A549 (cell line): ENCODE results near the gene BZW2. TPM values are rescaled to one million over a fixed set of nuclear protein-coding genes. Genes with fewer than 3 reads are reported as not detected.

Experiments used
- ATAC-seq, 2 experiments: fragments of 200-7000 bp in 1 of 2; fragments of >200 bp in 1 of 2; cut with Nextera tagmentation in 1 of 2; cut with Tn5 transposase in 1 of 2; 3 replicates each; pipeline versions ENCODE4 v1.8.0 to v1.9.1; 2018 to 2020; ENCODE audit warnings: mild to moderate bottlenecking in 1 of 2, moderate library complexity in 1 of 2
- CTCF ChIA-PET: fragments of 300-600 bp; sonication (Branson Sonifier 250); formaldehyde crosslinking; extraction: SDS; loops from one replicate; lab custom pipeline; 2021; ENCODE audit warnings: antibody characterized with exemption, inconsistent platforms; lab: Yijun Ruan, JAX
- POLR2A ChIA-PET: fragments of 350-600 bp; formaldehyde crosslinking; extraction: SDS; loops from one replicate; lab custom pipeline; 2021; ENCODE audit warnings: antibody characterized with exemption, inconsistent platforms; lab: Yijun Ruan, JAX
- DNase-seq, 2 experiments: peaks; one replicate each; pipeline versions ENCODE4 v3.0.0 to v3.0.0-alpha.2; 2011 to 2016; ENCODE audit warnings: low read depth in 1 of 2, low spot score in 1 of 2
- FAIRE-seq: peaks from 2 replicates; lab custom pipeline; 2011; peaks lifted over from hg19 to GRCh38; lab: Jason Lieb, UNC
- H3K27ac ChIP-seq, 2 experiments: fragments of >200 bp; sonication (Bioruptor Twin); formaldehyde crosslinking; 3 replicates each; pipeline ENCODE4 v1.5.1; 2016 to 2017
- H3K4me1 ChIP-seq: fragments of >200 bp; sonication (Bioruptor Twin); formaldehyde crosslinking; 3 replicates; pipeline ENCODE4 v1.6.1; 2016
- H3K4me2 ChIP-seq: fragments of >200 bp; sonication (Bioruptor Twin); formaldehyde crosslinking; 3 replicates; pipeline ENCODE4 v1.6.1; 2016
- H3K4me3 ChIP-seq: fragments of >200 bp; sonication (Bioruptor Twin); formaldehyde crosslinking; 3 replicates; pipeline ENCODE4 v1.5.1; 2016
- H3K9me3 ChIP-seq: fragments of >200 bp; sonication (Bioruptor Twin); formaldehyde crosslinking; 3 replicates; pipeline ENCODE4 v1.6.1; 2016
- CEBPB ChIP-seq, 2 experiments: fragments of >200 bp in 1 of 2; sonication (Bioruptor Twin) in 1 of 2; formaldehyde crosslinking in 1 of 2; IDR thresholded peaks; 2 replicates each; pipeline ENCODE4 v1.6.1; 2012 to 2016
- CHD4 ChIP-seq: fragments of 200-600 bp; sonication (generic); IDR thresholded peaks from 2 replicates; pipeline ENCODE4 v1.6.1; 2016; ENCODE audit warnings: antibody characterized with exemption, mild to moderate bottlenecking, borderline replicate concordance
- EP300 ChIP-seq, 2 experiments: fragments of >200 bp; sonication (Bioruptor Twin); formaldehyde crosslinking; IDR thresholded peaks; 2 replicates in 1 of 2; 3 replicates in 1 of 2; pipeline ENCODE4 v1.6.1; 2016 to 2017
- ESRRA ChIP-seq: fragments of 150-350 bp; IDR thresholded peaks from 2 replicates; pipeline ENCODE4 v1.6.1; 2014; ENCODE audit warnings: mild to moderate bottlenecking, low read length, borderline replicate concordance
- FOSL2 ChIP-seq, 2 experiments: fragments of 450-650 bp in 1 of 2; fragments of >200 bp in 1 of 2; sonication (Bioruptor Twin) in 1 of 2; formaldehyde crosslinking; IDR thresholded peaks; 2 replicates each; pipeline versions ENCODE4 v1.5.0 to v1.6.1; 2016 to 2020; ENCODE audit warnings: mild to moderate bottlenecking in 1 of 2, moderate library complexity in 1 of 2
- GATA3 ChIP-seq: IDR thresholded peaks from 2 replicates; pipeline ENCODE4 v1.6.1; 2012; ENCODE audit warnings: borderline replicate concordance
- HDAC2 ChIP-seq: fragments of 200-600 bp; sonication (generic); IDR thresholded peaks from 2 replicates; pipeline ENCODE4 v1.6.1; 2016
- HOXA7 ChIP-seq: fragments of 250-450 bp; sonication (Bioruptor Pico); IDR thresholded peaks from 2 replicates; pipeline ENCODE4 v1.5.0; 2020; ENCODE audit warnings: mild to moderate bottlenecking, moderate library complexity
- HOXB5 ChIP-seq: fragments of 250-450 bp; sonication (Bioruptor Pico); IDR thresholded peaks from 2 replicates; pipeline ENCODE4 v1.5.0; 2020; ENCODE audit warnings: mild to moderate bottlenecking, moderate library complexity
- JUNB ChIP-seq: fragments of >200 bp; sonication (Bioruptor Twin); formaldehyde crosslinking; IDR thresholded peaks from 2 replicates; pipeline ENCODE4 v1.6.1; 2016
- KDM5A ChIP-seq: fragments of 200-600 bp; sonication (generic); IDR thresholded peaks from 2 replicates; pipeline ENCODE4 v1.6.1; 2016; ENCODE audit warnings: antibody characterized with exemption, mild to moderate bottlenecking
- PHF8 ChIP-seq: fragments of 200-600 bp; sonication (generic); IDR thresholded peaks from 2 replicates; pipeline ENCODE4 v1.6.1; 2016; ENCODE audit warnings: low read depth, mild to moderate bottlenecking, antibody characterized with exemption, moderate library complexity, borderline replicate concordance
- POLR2AphosphoS2 ChIP-seq: conservative IDR thresholded peaks from 2 replicates; pipeline ENCODE4 v1.6.1; 2012; ENCODE audit warnings: low read length, improper control_type of control experiment, inconsistent platforms
- RCOR1 ChIP-seq: fragments of 150-350 bp; IDR thresholded peaks from 2 replicates; pipeline ENCODE4 v1.6.1; 2014; ENCODE audit warnings: antibody characterized with exemption, low read length, low read depth
- RFX5 ChIP-seq: fragments of 450-650 bp; IDR thresholded peaks from 2 replicates; pipeline ENCODE4 v1.7.1; 2014; ENCODE audit warnings: antibody characterized with exemption, mild to moderate bottlenecking, moderate library complexity
- SMC3 ChIP-seq: fragments of >200 bp; sonication (Bioruptor Twin); formaldehyde crosslinking; IDR thresholded peaks from 3 replicates; pipeline ENCODE4 v1.6.1; 2018; ENCODE audit warnings: inconsistent platforms
- TFCP2L1 ChIP-seq: fragments of 250-450 bp; sonication (Bioruptor Pico); IDR thresholded peaks from 2 replicates; pipeline ENCODE4 v1.5.0; 2021; ENCODE audit warnings: mild to moderate bottlenecking
- TP53 ChIP-seq: fragments of 250-450 bp; sonication (Bioruptor Pico); IDR thresholded peaks from 2 replicates; pipeline ENCODE4 v1.5.0; 2021; ENCODE audit warnings: mild to moderate bottlenecking, moderate library complexity
- ZFP36 ChIP-seq: fragments of 450-650 bp; IDR thresholded peaks from 2 replicates; pipeline ENCODE4 v1.6.1; 2014; ENCODE audit warnings: borderline replicate concordance; ENCODE audit not compliant: partially characterized antibody
- WGBS: methylation state at CpG from one replicate; pipeline ENCODE4 v1.1.6; 2017; ENCODE audit errors: missing lambda C conversion rate; 5-methylcytosine and 5-hydroxymethylcytosine counted together
- polyA plus RNA-seq, 4 experiments: library from polyadenylated mRNA; depleted of rRNA in 3 of 4; stranded (reverse); fragments of >200 nt; fragmentation: RNase III in 1 of 4; extraction: RNeasy Plus Mini Kit Qiagen cat#74134 plus additional on column Dnase treatment in 1 of 4; gene quantifications; 2 replicates in 3 of 4; 3 replicates in 1 of 4; pipeline ENCODE4 v1.2.3, GENCODE V29; 2011 to 2017
- TF ChIP-seq, protein P1 (sequence below): IDR thresholded peaks from 2 replicates; pipeline ENCODE4 v1.6.1; 2012; ENCODE audit warnings: low read depth, borderline replicate concordance
- TF ChIP-seq, protein P2 (sequence below): fragments of 150-350 bp; IDR thresholded peaks from 2 replicates; pipeline ENCODE4 v1.6.1; 2014; ENCODE audit warnings: low read depth, mild to moderate bottlenecking, low read length
- TF ChIP-seq, protein P3 (sequence below): fragments of >200 bp; sonication (Bioruptor Twin); formaldehyde crosslinking; IDR thresholded peaks from 3 replicates; pipeline ENCODE4 v1.5.1; 2016
- TF ChIP-seq, protein P4 (sequence below): fragments of 250-450 bp; sonication (Bioruptor Pico); IDR thresholded peaks from 2 replicates; pipeline ENCODE4 v1.5.0; 2021; ENCODE audit warnings: mild to moderate bottlenecking, moderate library complexity, borderline replicate concordance
- TF ChIP-seq, protein P5 (sequence below): fragments of 200-600 bp; sonication (generic); IDR thresholded peaks from 2 replicates; pipeline ENCODE4 v1.6.1; 2016; ENCODE audit warnings: antibody characterized with exemption, mild to moderate bottlenecking, moderate library complexity

BZW2 gene
- polyA plus RNA-seq, 2 of the 4 experiments (the other 2 are of a cell fraction) = 72.4 to 101 TPM

DNA sequence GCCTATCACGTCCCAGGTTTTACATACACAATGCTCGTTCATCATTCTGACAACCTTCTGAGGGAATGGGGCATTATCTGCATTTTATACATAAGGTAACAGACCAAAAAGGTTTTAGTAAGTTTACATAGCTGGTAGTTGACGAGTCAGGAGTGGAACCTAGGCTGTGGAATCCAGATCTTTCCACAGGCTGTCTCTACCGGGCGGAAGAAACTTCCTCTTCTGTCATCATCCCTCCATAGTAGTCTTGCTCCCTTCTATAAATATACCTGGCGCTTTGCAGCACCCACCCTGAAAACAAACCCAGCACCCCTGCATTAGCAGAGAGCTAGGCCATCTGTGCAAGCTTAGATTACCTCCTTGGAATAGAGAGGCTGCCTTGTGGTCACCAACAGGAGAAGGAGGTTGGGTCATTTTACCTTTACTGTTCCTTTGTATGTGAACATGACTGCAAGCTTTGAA is 108.9 kb downstream of the BZW2 start:
- ATAC-seq = no peak
- no peak for TF ChIP-seq CEBPB (IDR thresholded peaks at IDR 0.05)
- TF ChIP-seq RCOR1 = no peak
- TF ChIP-seq, protein P1, sequence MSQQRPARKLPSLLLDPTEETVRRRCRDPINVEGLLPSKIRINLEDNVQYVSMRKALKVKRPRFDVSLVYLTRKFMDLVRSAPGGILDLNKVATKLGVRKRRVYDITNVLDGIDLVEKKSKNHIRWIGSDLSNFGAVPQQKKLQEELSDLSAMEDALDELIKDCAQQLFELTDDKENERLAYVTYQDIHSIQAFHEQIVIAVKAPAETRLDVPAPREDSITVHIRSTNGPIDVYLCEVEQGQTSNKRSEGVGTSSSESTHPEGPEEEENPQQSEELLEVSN = no peak
- TF ChIP-seq, protein P2, sequence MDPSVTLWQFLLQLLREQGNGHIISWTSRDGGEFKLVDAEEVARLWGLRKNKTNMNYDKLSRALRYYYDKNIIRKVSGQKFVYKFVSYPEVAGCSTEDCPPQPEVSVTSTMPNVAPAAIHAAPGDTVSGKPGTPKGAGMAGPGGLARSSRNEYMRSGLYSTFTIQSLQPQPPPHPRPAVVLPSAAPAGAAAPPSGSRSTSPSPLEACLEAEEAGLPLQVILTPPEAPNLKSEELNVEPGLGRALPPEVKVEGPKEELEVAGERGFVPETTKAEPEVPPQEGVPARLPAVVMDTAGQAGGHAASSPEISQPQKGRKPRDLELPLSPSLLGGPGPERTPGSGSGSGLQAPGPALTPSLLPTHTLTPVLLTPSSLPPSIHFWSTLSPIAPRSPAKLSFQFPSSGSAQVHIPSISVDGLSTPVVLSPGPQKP = no peak
- TF ChIP-seq GATA3 = no peak
- TF ChIP-seq ZFP36 = no peak
- TF ChIP-seq TFCP2L1 (CRISPR knock-in tag) = no peak
- no peak for TF ChIP-seq EP300 (IDR thresholded peaks at IDR 0.05)
- no peak for TF ChIP-seq SMC3
- TF ChIP-seq FOSL2 (IDR thresholded peaks at IDR 0.05) = no peak
- TF ChIP-seq FOSL2 (CRISPR knock-in tag; IDR thresholded peaks at IDR 0.05) = no peak
- no peak for TF ChIP-seq ESRRA
- TF ChIP-seq RFX5 = no peak
- no peak for TF ChIP-seq TP53 (CRISPR knock-in tag)
- TF ChIP-seq, protein P3, sequence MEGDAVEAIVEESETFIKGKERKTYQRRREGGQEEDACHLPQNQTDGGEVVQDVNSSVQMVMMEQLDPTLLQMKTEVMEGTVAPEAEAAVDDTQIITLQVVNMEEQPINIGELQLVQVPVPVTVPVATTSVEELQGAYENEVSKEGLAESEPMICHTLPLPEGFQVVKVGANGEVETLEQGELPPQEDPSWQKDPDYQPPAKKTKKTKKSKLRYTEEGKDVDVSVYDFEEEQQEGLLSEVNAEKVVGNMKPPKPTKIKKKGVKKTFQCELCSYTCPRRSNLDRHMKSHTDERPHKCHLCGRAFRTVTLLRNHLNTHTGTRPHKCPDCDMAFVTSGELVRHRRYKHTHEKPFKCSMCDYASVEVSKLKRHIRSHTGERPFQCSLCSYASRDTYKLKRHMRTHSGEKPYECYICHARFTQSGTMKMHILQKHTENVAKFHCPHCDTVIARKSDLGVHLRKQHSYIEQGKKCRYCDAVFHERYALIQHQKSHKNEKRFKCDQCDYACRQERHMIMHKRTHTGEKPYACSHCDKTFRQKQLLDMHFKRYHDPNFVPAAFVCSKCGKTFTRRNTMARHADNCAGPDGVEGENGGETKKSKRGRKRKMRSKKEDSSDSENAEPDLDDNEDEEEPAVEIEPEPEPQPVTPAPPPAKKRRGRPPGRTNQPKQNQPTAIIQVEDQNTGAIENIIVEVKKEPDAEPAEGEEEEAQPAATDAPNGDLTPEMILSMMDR = no peak
- no peak for TF ChIP-seq HDAC2
- TF ChIP-seq KDM5A = no peak
- TF ChIP-seq, protein P4, sequence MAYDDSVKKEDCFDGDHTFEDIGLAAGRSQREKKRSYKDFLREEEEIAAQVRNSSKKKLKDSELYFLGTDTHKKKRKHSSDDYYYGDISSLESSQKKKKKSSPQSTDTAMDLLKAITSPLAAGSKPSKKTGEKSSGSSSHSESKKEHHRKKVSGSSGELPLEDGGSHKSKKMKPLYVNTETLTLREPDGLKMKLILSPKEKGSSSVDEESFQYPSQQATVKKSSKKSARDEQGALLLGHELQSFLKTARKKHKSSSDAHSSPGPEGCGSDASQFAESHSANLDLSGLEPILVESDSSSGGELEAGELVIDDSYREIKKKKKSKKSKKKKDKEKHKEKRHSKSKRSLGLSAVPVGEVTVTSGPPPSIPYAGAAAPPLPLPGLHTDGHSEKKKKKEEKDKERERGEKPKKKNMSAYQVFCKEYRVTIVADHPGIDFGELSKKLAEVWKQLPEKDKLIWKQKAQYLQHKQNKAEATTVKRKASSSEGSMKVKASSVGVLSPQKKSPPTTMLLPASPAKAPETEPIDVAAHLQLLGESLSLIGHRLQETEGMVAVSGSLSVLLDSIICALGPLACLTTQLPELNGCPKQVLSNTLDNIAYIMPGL (CRISPR knock-in tag) = no peak
- TF ChIP-seq PHF8 = no peak
- TF ChIP-seq, all 56 proteins: peak for 0
- FAIRE-seq = no peak
- Histone ChIP-seq H3K27ac (no peak overlapping the region), H3K9me3 (no peaks in the 10 kb centered on the region), H3K4me3 (peak overlapping the region; percentile 87), H3K4me2 (peak overlapping the region; percentile 91), H3K4me1 (peaks cover 17% of the 10 kb centered on the region)
- no peak for DNase-seq
- ChIA-PET CTCF (interaction anchor here (0.9 kb wide), 1 partner anchor 20 kb away, joined by 3 read pairs; no protein-coding TSS in a partner anchor), POLR2A (no interaction called here)
- WGBS = 80% methylated on average over 6 of the region's 6 CpGs

DNA sequence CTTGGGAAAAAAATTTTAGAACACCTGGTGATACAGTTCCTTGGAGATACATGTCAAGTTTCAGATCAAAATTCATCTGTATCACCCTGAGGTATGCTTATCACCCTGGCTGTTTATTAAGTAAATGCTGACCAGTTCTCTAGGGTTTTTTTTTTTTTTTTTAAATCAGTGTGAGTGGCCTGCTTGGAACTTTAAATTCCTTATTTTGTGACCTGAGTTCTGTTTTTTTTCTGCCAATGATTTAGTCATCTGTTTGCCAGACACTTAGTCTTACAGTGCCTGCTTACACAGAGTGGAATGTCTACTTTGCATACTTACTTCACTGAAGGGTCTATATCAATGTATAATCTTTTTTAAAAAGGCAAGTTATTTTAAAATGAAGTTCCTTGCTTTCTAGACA is 109.4 kb downstream of the BZW2 start:
- ChIA-PET POLR2A (no interaction called here), CTCF (no interaction called here)
- peaks cover 17% of the 10 kb centered on the region for H3K4me1 ChIP-seq
- H3K27ac ChIP-seq = no peak overlapping the region
- no peak for FAIRE-seq
- TF ChIP-seq HOXA7 (CRISPR knock-in tag) (no peak), CHD4 (no peak), HOXB5 (no peak), JUNB (no peak), POLR2AphosphoS2 (no peak)
- TF ChIP-seq, protein P5, sequence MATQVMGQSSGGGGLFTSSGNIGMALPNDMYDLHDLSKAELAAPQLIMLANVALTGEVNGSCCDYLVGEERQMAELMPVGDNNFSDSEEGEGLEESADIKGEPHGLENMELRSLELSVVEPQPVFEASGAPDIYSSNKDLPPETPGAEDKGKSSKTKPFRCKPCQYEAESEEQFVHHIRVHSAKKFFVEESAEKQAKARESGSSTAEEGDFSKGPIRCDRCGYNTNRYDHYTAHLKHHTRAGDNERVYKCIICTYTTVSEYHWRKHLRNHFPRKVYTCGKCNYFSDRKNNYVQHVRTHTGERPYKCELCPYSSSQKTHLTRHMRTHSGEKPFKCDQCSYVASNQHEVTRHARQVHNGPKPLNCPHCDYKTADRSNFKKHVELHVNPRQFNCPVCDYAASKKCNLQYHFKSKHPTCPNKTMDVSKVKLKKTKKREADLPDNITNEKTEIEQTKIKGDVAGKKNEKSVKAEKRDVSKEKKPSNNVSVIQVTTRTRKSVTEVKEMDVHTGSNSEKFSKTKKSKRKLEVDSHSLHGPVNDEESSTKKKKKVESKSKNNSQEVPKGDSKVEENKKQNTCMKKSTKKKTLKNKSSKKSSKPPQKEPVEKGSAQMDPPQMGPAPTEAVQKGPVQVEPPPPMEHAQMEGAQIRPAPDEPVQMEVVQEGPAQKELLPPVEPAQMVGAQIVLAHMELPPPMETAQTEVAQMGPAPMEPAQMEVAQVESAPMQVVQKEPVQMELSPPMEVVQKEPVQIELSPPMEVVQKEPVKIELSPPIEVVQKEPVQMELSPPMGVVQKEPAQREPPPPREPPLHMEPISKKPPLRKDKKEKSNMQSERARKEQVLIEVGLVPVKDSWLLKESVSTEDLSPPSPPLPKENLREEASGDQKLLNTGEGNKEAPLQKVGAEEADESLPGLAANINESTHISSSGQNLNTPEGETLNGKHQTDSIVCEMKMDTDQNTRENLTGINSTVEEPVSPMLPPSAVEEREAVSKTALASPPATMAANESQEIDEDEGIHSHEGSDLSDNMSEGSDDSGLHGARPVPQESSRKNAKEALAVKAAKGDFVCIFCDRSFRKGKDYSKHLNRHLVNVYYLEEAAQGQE = no peak
- DNase-seq = no peak
- no peak overlapping the region for H3K4me3 ChIP-seq
- peak overlapping the region; percentile 91 for H3K4me2 ChIP-seq
- no peak for ATAC-seq
- no peaks in the 10 kb centered on the region for H3K9me3 ChIP-seq
